Gastrocnemius medialis (tissue), 4 donors: Measurements from ENCODE around the gene S100A16.

Experiments used
- POLR2A ChIP-seq, 2 donors: fragments of 450-650 bp; IDR thresholded peaks; one replicate each; pipeline ENCODE4 v1.6.1; 2017; ENCODE audit warnings: antibody characterized with exemption in 2 of 2, mild to moderate bottlenecking in 2 of 2, moderate library complexity in 2 of 2
- TF ChIP-seq, protein P1 (sequence below), 5 experiments: fragments of 450-650 bp in 3 of 5; fragments of 200-600 bp in 2 of 5; sonication (generic) in 2 of 5; IDR thresholded peaks in 4 of 5; conservative IDR thresholded peaks in 1 of 5; 1 replicate in 4 of 5; 2 replicates in 1 of 5; pipeline ENCODE4 v1.5.1; 2016 to 2019; ENCODE audit warnings: antibody characterized with exemption in 5 of 5, mild to moderate bottlenecking in 3 of 5, moderate library complexity in 3 of 5

DNA sequence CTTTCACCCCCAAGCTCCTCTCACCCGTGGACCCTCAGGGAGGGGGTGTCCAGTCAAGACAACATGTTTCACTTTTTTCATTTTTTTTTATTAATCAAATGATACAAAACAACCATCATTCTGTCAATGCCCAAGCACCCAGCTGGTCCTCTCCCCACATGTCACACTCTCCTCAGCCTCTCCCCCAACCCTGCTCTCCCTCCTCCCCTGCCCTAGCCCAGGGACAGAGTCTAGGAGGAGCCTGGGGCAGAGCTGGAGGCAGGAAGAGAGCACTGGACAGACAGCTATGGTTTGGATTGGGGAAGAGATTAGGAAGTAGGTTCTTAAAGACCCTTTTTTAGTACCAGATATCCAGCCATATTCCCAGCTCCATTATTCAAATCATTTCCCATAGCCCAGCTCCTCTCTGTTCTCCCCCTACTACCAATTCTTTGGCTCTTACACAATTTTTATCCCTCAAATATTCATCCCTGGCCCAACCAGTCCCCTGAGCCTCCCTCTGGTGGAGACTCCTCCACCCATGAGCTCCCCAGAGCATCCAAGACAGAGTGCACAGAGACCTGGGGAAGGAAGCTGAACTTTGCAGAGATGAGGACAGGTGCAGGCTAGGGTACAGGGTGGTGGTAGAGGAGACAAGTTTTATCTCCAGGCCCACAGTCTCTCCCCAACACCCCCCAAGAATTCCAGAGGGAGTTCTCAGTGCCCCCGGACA lies 1.4 kb upstream of the S100A16 start:
- TF ChIP-seq, protein P1, sequence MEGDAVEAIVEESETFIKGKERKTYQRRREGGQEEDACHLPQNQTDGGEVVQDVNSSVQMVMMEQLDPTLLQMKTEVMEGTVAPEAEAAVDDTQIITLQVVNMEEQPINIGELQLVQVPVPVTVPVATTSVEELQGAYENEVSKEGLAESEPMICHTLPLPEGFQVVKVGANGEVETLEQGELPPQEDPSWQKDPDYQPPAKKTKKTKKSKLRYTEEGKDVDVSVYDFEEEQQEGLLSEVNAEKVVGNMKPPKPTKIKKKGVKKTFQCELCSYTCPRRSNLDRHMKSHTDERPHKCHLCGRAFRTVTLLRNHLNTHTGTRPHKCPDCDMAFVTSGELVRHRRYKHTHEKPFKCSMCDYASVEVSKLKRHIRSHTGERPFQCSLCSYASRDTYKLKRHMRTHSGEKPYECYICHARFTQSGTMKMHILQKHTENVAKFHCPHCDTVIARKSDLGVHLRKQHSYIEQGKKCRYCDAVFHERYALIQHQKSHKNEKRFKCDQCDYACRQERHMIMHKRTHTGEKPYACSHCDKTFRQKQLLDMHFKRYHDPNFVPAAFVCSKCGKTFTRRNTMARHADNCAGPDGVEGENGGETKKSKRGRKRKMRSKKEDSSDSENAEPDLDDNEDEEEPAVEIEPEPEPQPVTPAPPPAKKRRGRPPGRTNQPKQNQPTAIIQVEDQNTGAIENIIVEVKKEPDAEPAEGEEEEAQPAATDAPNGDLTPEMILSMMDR (IDR thresholded peaks at IDR 0.05 in 4 of 5, conservative IDR thresholded peaks at IDR 0.05 in 1 of 5) = no peak
- TF ChIP-seq POLR2A (IDR thresholded peaks at IDR 0.05) = no peak
